HG03045 (cell line): Measurements from ENCODE around the gene OPCML.

ENCODE experiments used
- ATAC-seq: cut with Tn5 transposase; IDR thresholded peaks from one replicate; pipeline ENCODE4 v1.9.1; 2021; ENCODE audit warnings: mild to moderate bottlenecking, moderate library complexity; ENCODE audit not compliant: unreplicated experiment

Gene OPCML

GRCh38 chr11:132872211-132872610 is 660.1 kb downstream of the OPCML start:
- no peak for ATAC-seq

GRCh38 chr11:132866783-132867545 is 665.3 kb downstream of the OPCML start:
- no peak for ATAC-seq

GRCh38 chr11:132865623-132866022 is 666.7 kb downstream of the OPCML start:
- ATAC-seq: no peak

GRCh38 chr11:132864811-132865576 is 667.3 kb downstream of the OPCML start:
- no peak for ATAC-seq

GRCh38 chr11:132862933-132863332 is 669.4 kb downstream of the OPCML start:
- ATAC-seq: no peak

GRCh38 chr11:132862137-132862536 is 670.2 kb downstream of the OPCML start:
- no peak for ATAC-seq

GRCh38 chr11:132859306-132859705 is 673.0 kb downstream of the OPCML start:
- ATAC-seq: no peak

GRCh38 chr11:132858223-132858622 is 674.1 kb downstream of the OPCML start:
- ATAC-seq: no peak

GRCh38 chr11:132856032-132856431 is 676.3 kb downstream of the OPCML start:
- no peak for ATAC-seq

- ATAC-seq: no peak
Measured at GRCh38 chr11:132855516-132855915, 676.8 kb downstream of the OPCML start.

- ATAC-seq: no peak
Measured at GRCh38 chr11:132853886-132854285, 678.4 kb downstream of the OPCML start.

- no peak for ATAC-seq
Measured at GRCh38 chr11:132852361-132852760, 679.9 kb downstream of the OPCML start.

- no peak for ATAC-seq
Measured at GRCh38 chr11:132851247-132851646, 681.1 kb downstream of the OPCML start.

- no peak for ATAC-seq
Measured at GRCh38 chr11:132850266-132850665, 682.0 kb downstream of the OPCML start.

GRCh38 chr11:132848336-132848735 is 684.0 kb downstream of the OPCML start:
- ATAC-seq: no peak

GRCh38 chr11:132846075-132846474 is 686.2 kb downstream of the OPCML start:
- no peak for ATAC-seq

GRCh38 chr11:132844956-132845696 is 687.2 kb downstream of the OPCML start:
- no peak for ATAC-seq

GRCh38 chr11:132840660-132841059 is 691.6 kb downstream of the OPCML start:
- ATAC-seq: no peak

GRCh38 chr11:132840191-132840590 is 692.1 kb downstream of the OPCML start:
- no peak for ATAC-seq

GRCh38 chr11:132839236-132839945 is 692.9 kb downstream of the OPCML start:
- no peak for ATAC-seq

GRCh38 chr11:132838627-132839026 is 693.7 kb downstream of the OPCML start:
- ATAC-seq: no peak
